SK-MEL-5 (cell line): Measurements from ENCODE around the gene CCL28. TPM values are rescaled to one million over a fixed set of nuclear protein-coding genes. Genes with fewer than 3 reads are reported as not detected.
"Not testable (repeated sequence)": the region's sequence is repeated elsewhere in the genome, so short reads cannot be mapped to it uniquely, and the experiment has no call there.

Experiments used
- DNase-seq: peaks from one replicate; pipeline ENCODE4 v3.0.0-alpha.2; 2016; ENCODE audit warnings: low read depth, low spot score
- in situ Hi-C: cut with HindIII; loops from 2 replicates; pipeline ENCODE4 v1.10.0; 2016; ENCODE audit warnings: low sequenced_read_pairs, high pct_unique_total_duplicates, low pct_unique_long_range_greater_than_20kb
- polyA plus RNA-seq, 2 experiments: library from polyadenylated mRNA; depleted of rRNA; stranded (reverse); fragments of >200 nt; gene quantifications; 2 replicates each; pipeline ENCODE4 v1.2.3, GENCODE V29; 2015
- total RNA-seq: library from RNA; depleted of rRNA; stranded (reverse); fragments of >200 nt; shearing (Covaris generic); gene quantifications from 2 replicates; pipeline ENCODE4 v1.2.3, GENCODE V29; 2014; rRNA removed

CCL28 gene
- total RNA-seq = 46.8 and 51.4 TPM in 2 replicates
- polyA plus RNA-seq (2015; cell fraction: cytosol; rRNA removed) = 24.7 and 25.8 TPM in 2 replicates
- polyA plus RNA-seq (2015; cell fraction: nucleus; rRNA removed) = 32.2 and 47.6 TPM in 2 replicates

- DNase-seq = no peak
Measured at GRCh38 chr5:43412156-43412555, at the start of gene CCL28. CCL28 (minus strand) TSS chr5:43412391; CDS start chr5:43412316, 75 bp downstream.

GRCh38 chr5:43461066-43461465 lies 48.9 kb upstream of the CCL28 start:
- no peak for DNase-seq
- in situ Hi-C loops = no loop called here

More at GRCh38 chr5:43412156-43412555, at the start of gene CCL28:
- in situ Hi-C loops = no loop called here

- in situ Hi-C loops = no loop called here
- no peak for DNase-seq
Measured at GRCh38 chr5:43456556-43456955, 44.4 kb upstream of the CCL28 start.

- DNase-seq, in situ Hi-C loops: not testable (repeated sequence)
Measured at GRCh38 chr5:43441575-43441974, 29.4 kb upstream of the CCL28 start.

- DNase-seq = peak; percentile 22
- in situ Hi-C loops = no loop called here
Measured at GRCh38 chr5:43437062-43437660, 25.0 kb upstream of the CCL28 start.

GRCh38 chr5:43433382-43433781 lies 21.2 kb upstream of the CCL28 start:
- no peak for DNase-seq
- in situ Hi-C loops = no loop called here

GRCh38 chr5:43432486-43433375 lies 20.5 kb upstream of the CCL28 start:
- peak; percentile 100 for DNase-seq
- in situ Hi-C loops = no loop called here

GRCh38 chr5:43429706-43430105 lies 17.5 kb upstream of the CCL28 start:
- no peak for DNase-seq
- in situ Hi-C loops = no loop called here

GRCh38 chr5:43429016-43429415 lies 16.8 kb upstream of the CCL28 start:
- DNase-seq = no peak
- in situ Hi-C loops = no loop called here

GRCh38 chr5:43427306-43427705 lies 15.1 kb upstream of the CCL28 start:
- no peak for DNase-seq
- in situ Hi-C loops = no loop called here

- no peak for DNase-seq
- in situ Hi-C loops = no loop called here
Measured at GRCh38 chr5:43425983-43426382, 13.8 kb upstream of the CCL28 start.

GRCh38 chr5:43423086-43423485 lies 10.9 kb upstream of the CCL28 start:
- peak; percentile 35 for DNase-seq
- in situ Hi-C loops = not testable (repeated sequence)

- no peak for DNase-seq
- in situ Hi-C loops = no loop called here
Measured at GRCh38 chr5:43422143-43422542, 10.0 kb upstream of the CCL28 start.

GRCh38 chr5:43421450-43422133 lies 9.4 kb upstream of the CCL28 start:
- in situ Hi-C loops = no loop called here
- DNase-seq = no peak

- no peak for DNase-seq
- in situ Hi-C loops = no loop called here
Measured at GRCh38 chr5:43420241-43420640, 8.1 kb upstream of the CCL28 start.

GRCh38 chr5:43418561-43418960 lies 6.4 kb upstream of the CCL28 start:
- in situ Hi-C loops = no loop called here
- no peak for DNase-seq

GRCh38 chr5:43416803-43417394 lies 4.7 kb upstream of the CCL28 start:
- DNase-seq = no peak
- in situ Hi-C loops = no loop called here
